H1 (cell line): ENCODE measurements around the gene P3H2.

ENCODE experiments used
- BCL11A ChIP-seq, 2 experiments: IDR thresholded peaks; one replicate each; pipeline ENCODE4 v1.6.1; 2011; ENCODE audit warnings: low read depth in 2 of 2, low read length in 2 of 2, mild to moderate bottlenecking in 2 of 2
- CTCF ChIP-seq, 3 experiments: IDR thresholded peaks; 1 replicate in 2 of 3; 2 replicates in 1 of 3; pipeline versions ENCODE4 v1.5.1 to v1.6.1; 2011; ENCODE audit warnings: low read length in 3 of 3, mild to moderate bottlenecking in 3 of 3, inconsistent platforms in 2 of 3, low read depth in 1 of 3, moderate library complexity in 1 of 3; ENCODE audit not compliant: insufficient read depth in 1 of 3; ENCODE audit errors: control extremely low read depth in 1 of 3
- EP300 ChIP-seq, 2 experiments: IDR thresholded peaks; 1 replicate in 1 of 2; 2 replicates in 1 of 2; pipeline ENCODE4 v1.6.1; 2011 to 2012; ENCODE audit warnings: low read depth in 2 of 2, low read length in 2 of 2, mild to moderate bottlenecking in 2 of 2, borderline replicate concordance in 1 of 2, inconsistent platforms in 1 of 2, moderate library complexity in 1 of 2
- KDM5A ChIP-seq: fragments of 200-600 bp; IDR thresholded peaks from 2 replicates; pipeline ENCODE4 v1.7.1; 2012; ENCODE audit warnings: mild to moderate bottlenecking, low read length, inconsistent platforms, mixed read lengths
- RAD21 ChIP-seq, 2 experiments: IDR thresholded peaks in 1 of 2; conservative IDR thresholded peaks in 1 of 2; 2 replicates each; pipeline ENCODE4 v1.6.1; 2011; ENCODE audit warnings: low read depth in 2 of 2, low read length in 2 of 2, improper control_type of control experiment in 1 of 2, inconsistent platforms in 1 of 2, mild to moderate bottlenecking in 1 of 2, moderate library complexity in 1 of 2
- RBBP5 ChIP-seq: IDR thresholded peaks from 2 replicates; pipeline ENCODE4 v1.7.1; 2012; ENCODE audit warnings: low read depth, mild to moderate bottlenecking, inconsistent platforms, low read length, moderate library complexity, borderline replicate concordance
- RFX5 ChIP-seq: IDR thresholded peaks from 2 replicates; pipeline ENCODE4 v1.6.1; 2011; ENCODE audit warnings: low read depth, low read length, improper control_type of control experiment, borderline replicate concordance
- ZNF274 ChIP-seq: IDR thresholded peaks from 2 replicates; pipeline ENCODE4 v1.7.0; 2012; ENCODE audit warnings: low read length, borderline replicate concordance; ENCODE audit errors: extremely low read depth

GRCh38 chr3:189948724-189949045 is 172.0 kb downstream of the P3H2 start:
- TF ChIP-seq RFX5 (no peak), CTCF (IDR thresholded peaks at IDR 0.05; ENCODE audit: control extremely low read depth in 1 of 3, insufficient read depth in 1 of 3, low read depth in 1 of 3, low read length in 3 of 3) (no peak), RBBP5 (no peak), KDM5A (no peak), EP300 (IDR thresholded peaks at IDR 0.05; ENCODE audit: borderline replicate concordance in 1 of 2, low read depth in 2 of 2, low read length in 2 of 2) (no peak), ZNF274 (no peak), BCL11A (IDR thresholded peaks at IDR 0.05; ENCODE audit: low read depth in 2 of 2, low read length in 2 of 2) (no peak), RAD21 (IDR thresholded peaks at IDR 0.05 in 1 of 2, conservative IDR thresholded peaks at IDR 0.05 in 1 of 2; ENCODE audit: low read depth in 2 of 2, low read length in 2 of 2) (no peak)
